Measurements from ENCODE around the gene MARCKS.
A peak's percentile ranks its signal among the peaks of the same experiment; 100 is the strongest.

Gene MARCKS

GRCh38 chr6:113853252-113853651 is 3.9 kb upstream of the MARCKS start:
- no peak for DNase-seq

DNA sequence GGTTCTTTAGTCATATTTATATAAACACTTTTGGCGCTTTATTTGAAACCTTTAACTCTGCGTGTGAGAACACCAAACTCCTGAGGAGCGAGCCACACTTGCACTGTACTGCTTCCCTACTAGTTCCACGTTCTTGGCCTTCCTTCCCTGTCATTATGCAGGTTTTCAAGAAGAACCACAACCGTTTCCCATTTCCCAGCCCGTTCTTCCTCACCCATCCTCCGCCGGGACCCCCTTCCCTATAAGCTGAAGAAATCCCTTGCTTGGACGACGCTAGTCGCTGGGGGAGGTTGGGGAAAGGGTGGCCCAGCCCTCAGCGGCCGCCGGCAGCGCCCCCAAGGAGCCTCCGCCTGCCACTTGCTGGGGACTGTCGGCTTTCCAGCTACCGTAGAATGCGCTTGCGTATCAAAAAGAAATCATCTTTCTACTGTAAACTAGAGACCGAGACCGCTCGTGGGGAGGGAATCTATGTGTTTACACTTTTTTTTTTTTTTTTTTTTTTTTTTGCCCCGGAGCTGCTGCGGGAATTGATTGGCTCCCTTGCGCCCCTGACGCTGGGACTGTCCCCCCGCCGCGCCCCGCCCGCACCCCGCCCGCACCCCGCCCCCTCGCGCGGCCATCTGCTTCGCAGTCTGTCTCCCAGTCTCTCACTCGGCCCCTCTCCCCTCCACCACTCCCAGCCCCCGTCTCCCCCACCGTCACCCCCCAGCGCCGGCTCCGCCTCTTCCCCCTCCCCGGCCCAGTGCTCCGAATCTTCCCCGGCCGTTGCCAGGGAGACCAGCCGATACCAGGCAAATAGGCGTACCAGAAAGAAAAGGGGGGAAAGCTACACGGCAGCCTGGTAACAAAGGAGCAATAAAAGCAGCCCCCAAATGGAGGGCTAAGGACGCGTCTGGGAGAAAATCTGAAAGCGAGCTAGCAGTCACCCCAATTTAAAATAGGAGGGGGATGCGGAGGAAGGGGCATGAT is 2.3 kb upstream of the MARCKS start:
- peak; percentile 60 to 87 (median 82) for DNase-seq

DNA sequence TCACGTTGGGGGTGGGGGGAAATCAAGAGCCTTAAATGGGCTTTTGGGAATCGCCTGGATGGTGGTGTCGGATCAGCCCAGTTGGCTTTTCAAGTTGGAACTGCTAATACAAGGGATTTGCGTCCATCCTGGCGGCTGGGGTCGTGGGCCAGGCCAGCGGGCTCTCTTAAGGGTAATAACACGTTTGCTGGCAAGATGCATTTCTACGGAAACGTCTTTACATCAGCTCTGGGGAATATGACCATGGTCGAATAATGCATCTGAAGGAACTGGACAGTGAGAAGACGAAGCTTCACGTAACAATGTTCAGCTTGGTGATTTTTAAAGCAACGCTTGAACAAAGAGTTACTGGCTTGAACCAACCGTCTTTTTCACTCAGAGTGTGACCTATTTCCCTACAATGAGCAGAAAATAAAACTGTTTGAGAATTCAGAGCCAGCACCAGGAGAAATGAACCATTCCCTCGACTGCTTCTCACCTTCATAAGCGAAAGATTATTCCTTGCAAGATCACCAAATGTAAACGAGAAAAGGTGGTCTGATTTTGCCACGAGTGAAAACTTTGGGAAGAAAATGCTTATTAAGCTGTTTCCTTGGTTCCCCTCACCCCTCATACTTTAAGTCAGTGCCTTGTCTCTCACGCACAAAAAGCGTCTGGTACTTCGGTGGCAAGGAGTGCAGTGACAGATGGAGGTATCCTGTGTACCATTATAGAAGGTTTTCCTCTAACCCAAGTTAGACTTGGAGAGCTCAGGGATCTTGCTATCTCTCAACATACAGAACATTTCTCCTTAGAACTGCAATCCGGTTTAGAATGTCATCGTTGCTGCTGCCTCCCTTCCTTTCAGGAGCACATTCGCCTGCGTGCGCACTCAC is 1.4 kb upstream of the MARCKS start:
- peak; percentile 24 to 52 (median 39) for DNase-seq

DNA sequence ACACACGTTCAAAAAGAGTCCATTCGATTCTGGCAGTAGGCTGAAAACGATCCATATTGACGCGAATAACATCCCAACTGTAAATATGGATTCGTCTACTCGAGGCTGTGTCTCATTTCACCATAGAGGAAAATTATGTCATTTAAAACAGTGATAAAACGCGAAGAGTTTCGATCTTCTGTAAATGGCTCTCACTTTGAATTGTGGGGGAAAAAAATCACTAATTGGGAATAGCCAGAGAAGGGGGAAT is 845 bp upstream of the MARCKS start:
- peak in 1 of 4 experiments; percentile 27 for DNase-seq

DNA sequence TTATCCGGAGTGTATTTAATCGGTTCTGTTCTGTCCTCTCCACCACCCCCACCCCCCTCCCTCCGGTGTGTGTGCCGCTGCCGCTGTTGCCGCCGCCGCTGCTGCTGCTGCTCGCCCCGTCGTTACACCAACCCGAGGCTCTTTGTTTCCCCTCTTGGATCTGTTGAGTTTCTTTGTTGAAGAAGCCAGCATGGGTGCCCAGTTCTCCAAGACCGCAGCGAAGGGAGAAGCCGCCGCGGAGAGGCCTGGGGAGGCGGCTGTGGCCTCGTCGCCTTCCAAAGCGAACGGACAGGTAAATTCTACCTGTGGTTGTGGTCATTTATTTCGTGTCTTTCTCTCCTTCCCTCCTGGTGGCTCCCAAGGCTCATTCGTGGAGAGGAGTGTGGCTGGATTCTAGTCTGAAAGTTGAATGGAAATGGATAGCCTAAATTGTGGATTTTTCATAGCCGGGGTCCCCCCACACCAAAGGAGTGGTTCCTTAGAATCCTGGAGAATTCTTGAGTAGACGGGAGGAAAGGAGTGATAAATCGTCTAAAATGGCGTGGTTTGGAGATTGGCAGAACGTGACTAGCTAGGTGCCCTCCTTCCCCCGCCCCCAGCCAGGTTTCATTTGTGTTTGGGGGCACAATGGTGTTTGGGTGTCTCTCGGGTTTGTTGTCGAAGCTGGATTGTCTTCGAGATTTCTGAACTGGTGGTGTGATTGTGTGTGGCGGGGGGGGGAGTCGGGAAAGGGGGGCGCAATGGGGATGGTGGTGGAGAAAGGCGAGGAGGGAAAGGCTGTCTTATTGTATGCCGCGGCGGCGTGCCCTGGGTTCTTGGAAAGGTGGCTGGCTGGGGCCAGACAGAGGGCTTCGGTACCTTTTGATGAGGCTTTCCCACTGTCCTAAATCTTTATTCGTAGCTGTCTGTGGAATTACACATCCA is 673 bp downstream of the MARCKS start:
- peak; percentile 15 to 57 (median 51) for DNase-seq

- DNase-seq = peak; percentile 89 to 97 (median 96)
Observed at GRCh38 chr6:113858480-113859348, 1.6 kb downstream of the MARCKS start.

DNA sequence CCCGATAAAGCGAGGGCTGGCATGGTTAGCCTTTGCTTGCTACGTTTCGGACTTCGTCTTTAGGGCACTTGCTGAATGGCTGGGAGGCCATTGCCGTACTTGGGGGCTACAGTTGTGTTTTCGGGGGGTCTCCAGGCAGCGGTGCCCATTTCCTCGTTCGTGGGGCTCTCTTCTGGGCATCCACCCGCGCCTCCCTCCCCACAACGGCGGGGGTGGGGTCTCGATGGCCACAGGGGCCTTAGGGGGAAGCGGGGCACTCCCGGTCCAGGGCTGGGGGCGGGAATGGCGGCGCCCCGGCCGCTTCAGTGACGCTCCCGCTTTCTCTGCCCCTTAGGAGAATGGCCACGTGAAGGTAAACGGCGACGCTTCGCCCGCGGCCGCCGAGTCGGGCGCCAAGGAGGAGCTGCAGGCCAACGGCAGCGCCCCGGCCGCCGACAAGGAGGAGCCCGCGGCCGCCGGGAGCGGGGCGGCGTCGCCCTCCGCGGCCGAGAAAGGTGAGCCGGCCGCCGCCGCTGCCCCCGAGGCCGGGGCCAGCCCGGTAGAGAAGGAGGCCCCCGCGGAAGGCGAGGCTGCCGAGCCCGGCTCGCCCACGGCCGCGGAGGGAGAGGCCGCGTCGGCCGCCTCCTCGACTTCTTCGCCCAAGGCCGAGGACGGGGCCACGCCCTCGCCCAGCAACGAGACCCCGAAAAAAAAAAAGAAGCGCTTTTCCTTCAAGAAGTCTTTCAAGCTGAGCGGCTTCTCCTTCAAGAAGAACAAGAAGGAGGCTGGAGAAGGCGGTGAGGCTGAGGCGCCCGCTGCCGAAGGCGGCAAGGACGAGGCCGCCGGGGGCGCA is 2.4 kb downstream of the MARCKS start:
- DNase-seq = peak; percentile 9 to 39 (median 32)

GRCh38 chr6:113860181-113860955 is 3.2 kb downstream of the MARCKS start:
- DNase-seq = peak in 3 of 4 experiments; percentile 17 to 48 (median 22)

GRCh38 chr6:113862112-113862511 is 5.0 kb downstream of the MARCKS start:
- no peak for DNase-seq

GRCh38 chr6:113870917-113871316 is 13.8 kb downstream of the MARCKS start:
- DNase-seq = no peak

GRCh38 chr6:113871975-113872374 is 14.8 kb downstream of the MARCKS start:
- no peak for DNase-seq

DNA sequence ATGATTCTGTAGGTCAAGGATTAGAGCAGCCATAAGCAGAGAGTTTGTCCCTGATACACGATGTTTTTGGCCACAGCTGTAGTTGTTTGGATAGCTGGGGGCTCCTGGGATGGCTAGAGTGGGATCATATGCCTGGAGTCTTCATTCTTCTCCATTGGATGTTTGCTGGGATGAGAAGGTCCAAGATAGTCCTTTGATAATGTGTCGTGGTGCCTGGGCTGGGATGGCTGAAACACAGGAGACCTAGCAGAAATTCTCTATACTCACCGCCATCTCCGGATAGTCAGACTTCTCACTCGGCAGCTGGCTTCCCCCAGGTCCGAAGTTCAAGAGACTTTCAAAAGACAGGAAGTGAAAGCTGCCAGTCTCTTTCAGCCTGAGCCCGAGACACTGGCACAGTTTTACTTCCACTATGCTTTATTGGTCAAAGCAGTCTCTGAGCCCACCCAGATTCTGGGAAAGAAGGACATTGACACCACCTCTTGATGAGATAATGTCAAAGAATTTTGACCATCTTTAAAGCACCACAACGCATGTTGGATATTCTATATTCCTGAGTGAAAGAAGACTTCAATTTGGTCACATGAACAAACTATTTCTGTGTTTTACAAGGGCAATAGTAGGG is 16.0 kb downstream of the MARCKS start:
- peak; percentile 73 to 85 (median 81) for DNase-seq

GRCh38 chr6:113875470-113875869 is 18.3 kb downstream of the MARCKS start:
- DNase-seq = no peak

DNA sequence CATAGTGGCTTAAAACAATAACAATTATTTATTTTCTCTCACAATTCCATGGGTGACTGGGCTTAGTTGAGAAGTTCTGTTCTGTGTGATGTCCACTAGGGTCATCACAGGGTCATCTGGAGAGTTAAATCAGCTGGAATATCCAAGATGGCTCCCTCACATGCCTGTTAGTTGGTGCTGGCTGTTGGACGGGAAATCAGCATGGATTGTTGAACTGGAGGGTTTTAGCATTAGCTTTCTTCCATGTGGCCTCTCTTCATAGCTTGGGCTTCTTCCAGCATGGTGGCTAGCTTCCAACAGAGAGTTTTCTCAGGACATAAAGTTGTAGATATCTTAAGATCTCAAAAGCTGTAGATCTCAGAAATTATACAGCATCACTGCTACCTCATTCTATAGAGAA is 19.6 kb downstream of the MARCKS start:
- DNase-seq = peak in 1 of 4 experiments; percentile 13

- peak; percentile 41 to 68 (median 65) for DNase-seq
Observed at GRCh38 chr6:113879186-113880096, 22.3 kb downstream of the MARCKS start.

DNA sequence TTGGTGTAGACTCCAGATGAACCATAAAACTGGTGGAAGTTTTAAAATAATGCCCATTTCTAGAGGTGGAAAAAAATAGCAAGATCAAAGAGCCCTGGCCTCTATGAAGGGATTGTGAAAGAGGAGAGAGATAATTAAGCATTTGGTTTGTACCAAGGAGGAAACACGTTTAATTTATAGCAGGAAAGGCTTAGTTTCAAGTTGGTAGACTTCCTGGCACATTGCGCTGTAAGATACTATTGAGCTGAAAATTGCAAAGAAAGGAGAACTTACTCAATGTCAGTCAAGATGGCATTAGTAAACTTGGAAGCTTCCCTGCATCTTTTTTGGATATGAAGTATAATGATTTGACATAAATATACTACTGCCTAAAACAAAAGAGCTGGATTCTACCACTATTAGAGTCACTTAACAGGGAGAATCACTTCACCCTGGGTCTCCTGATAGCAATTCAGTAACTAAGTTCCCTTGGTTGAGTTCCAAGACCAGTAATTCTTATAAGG is 24.4 kb downstream of the MARCKS start:
- peak in 1 of 4 experiments; percentile 27 for DNase-seq

DNA sequence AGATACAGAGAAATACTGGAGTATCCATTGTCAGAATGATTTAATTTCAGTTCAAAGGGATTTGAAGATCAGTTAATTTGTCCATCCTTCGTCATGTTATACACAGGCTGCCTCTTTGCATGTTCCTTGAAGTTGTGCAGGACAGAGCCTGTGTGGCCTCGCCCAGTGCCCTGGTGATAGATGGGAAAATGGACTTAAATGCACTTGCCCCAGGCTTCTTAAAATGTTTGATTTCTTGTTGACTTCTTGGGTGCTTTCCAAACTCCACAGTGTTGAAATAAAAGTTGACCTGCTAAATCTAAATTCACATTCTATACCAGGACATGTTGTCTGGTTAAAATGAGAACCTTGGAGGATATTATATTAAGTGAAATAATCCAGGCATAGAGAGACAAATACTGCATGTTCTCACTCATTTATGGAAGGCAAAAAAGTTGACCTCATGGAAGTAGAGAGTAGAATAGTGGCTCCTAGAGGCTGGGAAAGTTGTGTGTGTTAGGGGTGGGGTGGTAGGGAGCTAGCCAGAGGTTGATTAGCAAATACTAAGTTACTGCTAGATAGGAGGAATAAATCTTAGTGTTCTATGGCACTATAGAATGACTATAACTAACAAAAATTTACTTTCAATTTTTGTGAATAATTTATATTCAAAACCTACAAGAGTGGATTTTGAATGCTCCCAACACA is 25.3 kb downstream of the MARCKS start:
- no peak for DNase-seq
